DMS79 (cell line): ENCODE data around the gene HTT-AS.

Source experiments
- DNase-seq: peaks from one replicate; lab custom pipeline; 2025; lab: John Stamatoyannopoulos, UW

HTT-AS gene

GRCh38 chr4:3030566-3031356 is 43.6 kb downstream of the HTT-AS start:
- no peak for DNase-seq

GRCh38 chr4:3029464-3029863 is 44.9 kb downstream of the HTT-AS start:
- no peak for DNase-seq

- no peak for DNase-seq
Measured at GRCh38 chr4:3026540-3026939, 47.8 kb downstream of the HTT-AS start.

- no peak for DNase-seq
Measured at GRCh38 chr4:3025881-3026280, 48.5 kb downstream of the HTT-AS start.

GRCh38 chr4:3022651-3023050 is 51.7 kb downstream of the HTT-AS start:
- no peak for DNase-seq

- DNase-seq = no peak
Measured at GRCh38 chr4:3022112-3022511, 52.2 kb downstream of the HTT-AS start.

GRCh38 chr4:3021627-3022026 is 52.7 kb downstream of the HTT-AS start:
- no peak for DNase-seq

- no peak for DNase-seq
Measured at GRCh38 chr4:3021127-3021526, 53.2 kb downstream of the HTT-AS start.

- no peak for DNase-seq
Measured at GRCh38 chr4:3019145-3019846, 55.0 kb downstream of the HTT-AS start.

GRCh38 chr4:3017504-3017903 is 56.8 kb downstream of the HTT-AS start:
- DNase-seq = no peak

- no peak for DNase-seq
Measured at GRCh38 chr4:3016961-3017360, 57.4 kb downstream of the HTT-AS start.

GRCh38 chr4:3013839-3014350 is 60.4 kb downstream of the HTT-AS start:
- no peak for DNase-seq
